ENCODE measurements around the gene SLC16A11.
"Not testable (repeated sequence)": the region's sequence is repeated elsewhere in the genome, so short reads cannot be mapped to it uniquely, and the experiment has no call there.

- not testable (repeated sequence) for TF ChIP-seq CTCF (IDR thresholded peaks at IDR 0.05 in 8 of 11, conservative IDR thresholded peaks at IDR 0.05 in 3 of 11); POLR2AphosphoS5 (IDR thresholded peaks at IDR 0.05); POLR2A (IDR thresholded peaks at IDR 0.05)
Observed at GRCh38 chr17:7088442-7088841, 44.5 kb upstream of the SLC16A11 start.
